Peyer's patch (tissue), 4 donors: ENCODE data around the gene CREB3L2.

Experiments used
- POLR2A ChIP-seq, 2 donors: fragments of 450-650 bp; IDR thresholded peaks; one replicate each; pipeline ENCODE4 v1.5.1; 2017; ENCODE audit warnings: antibody characterized with exemption in 2 of 2, mild to moderate bottlenecking in 2 of 2, moderate library complexity in 2 of 2
- TF ChIP-seq, protein P1 (sequence below), 6 experiments: fragments of 450-650 bp in 4 of 6; fragments of 200-600 bp in 2 of 6; sonication (generic) in 1 of 6; IDR thresholded peaks; one replicate each; pipeline ENCODE4 v1.5.1; 2017 to 2019; ENCODE audit warnings: antibody characterized with exemption in 6 of 6, mild to moderate bottlenecking in 3 of 6, moderate library complexity in 1 of 6

DNA sequence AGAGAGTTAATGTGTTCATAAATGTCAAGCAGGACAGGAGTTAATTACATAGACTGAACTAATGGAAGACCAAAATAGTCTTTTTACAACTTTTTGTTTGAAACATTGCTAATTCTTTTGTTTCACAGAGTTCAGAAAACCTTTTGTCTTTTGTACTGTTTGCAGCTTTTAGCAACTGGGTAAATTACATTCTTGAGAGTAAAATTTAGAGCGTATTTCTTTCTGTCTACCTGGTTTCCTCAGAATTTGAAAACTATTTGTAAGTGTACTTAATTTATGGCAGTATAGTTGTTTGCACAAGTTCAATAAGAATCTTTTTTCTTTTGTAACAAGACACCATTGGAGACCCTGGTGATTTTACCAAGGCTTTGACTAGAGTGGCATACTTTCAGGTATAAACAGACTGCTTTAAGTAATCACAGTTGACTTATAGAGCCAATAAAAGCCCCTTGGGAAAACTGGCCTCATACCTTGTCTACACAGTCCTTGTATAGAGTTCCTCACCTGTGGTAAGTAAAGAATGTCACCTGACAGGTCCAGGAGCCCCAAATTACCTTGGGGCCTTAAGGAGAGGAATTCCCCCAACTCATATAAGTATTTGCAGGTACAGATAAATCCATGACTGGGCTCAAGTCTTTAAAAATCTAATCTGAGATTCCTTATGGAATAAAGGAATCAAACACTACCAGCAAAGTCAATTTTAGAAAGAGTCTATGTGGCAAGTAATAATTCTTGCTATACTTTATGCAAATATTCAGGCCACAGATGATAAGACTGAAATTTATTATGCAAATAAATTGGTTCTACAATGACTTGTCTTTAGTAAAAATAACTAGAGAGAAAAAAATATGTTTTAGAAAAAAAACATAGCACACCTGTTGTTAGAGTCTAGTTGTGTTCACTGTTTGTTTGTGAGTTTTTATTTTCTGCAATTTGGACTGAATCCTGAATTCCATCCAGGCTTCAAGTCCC is 23.6 kb upstream of the CREB3L2 start:
- TF ChIP-seq, protein P1, sequence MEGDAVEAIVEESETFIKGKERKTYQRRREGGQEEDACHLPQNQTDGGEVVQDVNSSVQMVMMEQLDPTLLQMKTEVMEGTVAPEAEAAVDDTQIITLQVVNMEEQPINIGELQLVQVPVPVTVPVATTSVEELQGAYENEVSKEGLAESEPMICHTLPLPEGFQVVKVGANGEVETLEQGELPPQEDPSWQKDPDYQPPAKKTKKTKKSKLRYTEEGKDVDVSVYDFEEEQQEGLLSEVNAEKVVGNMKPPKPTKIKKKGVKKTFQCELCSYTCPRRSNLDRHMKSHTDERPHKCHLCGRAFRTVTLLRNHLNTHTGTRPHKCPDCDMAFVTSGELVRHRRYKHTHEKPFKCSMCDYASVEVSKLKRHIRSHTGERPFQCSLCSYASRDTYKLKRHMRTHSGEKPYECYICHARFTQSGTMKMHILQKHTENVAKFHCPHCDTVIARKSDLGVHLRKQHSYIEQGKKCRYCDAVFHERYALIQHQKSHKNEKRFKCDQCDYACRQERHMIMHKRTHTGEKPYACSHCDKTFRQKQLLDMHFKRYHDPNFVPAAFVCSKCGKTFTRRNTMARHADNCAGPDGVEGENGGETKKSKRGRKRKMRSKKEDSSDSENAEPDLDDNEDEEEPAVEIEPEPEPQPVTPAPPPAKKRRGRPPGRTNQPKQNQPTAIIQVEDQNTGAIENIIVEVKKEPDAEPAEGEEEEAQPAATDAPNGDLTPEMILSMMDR (IDR thresholded peaks at IDR 0.05): no peak
- TF ChIP-seq POLR2A (IDR thresholded peaks at IDR 0.05): no peak
